Hippocampal formation (tissue), 2 donors: ENCODE results near the gene RPL18.
"Not testable (repeated sequence)": the region's sequence is repeated elsewhere in the genome, so short reads cannot be mapped to it uniquely, and the experiment has no call there.

Experiments
- DNase-seq, 2 donors: peaks; one replicate each; lab custom pipeline; 2025; lab: John Stamatoyannopoulos, UW

RPL18 gene

GRCh38 chr19:48618916-48619691 is at the start of gene RPL18, which contains the start of gene SPHK2:
Gene RPL18, minus strand, starts transcription at chr19:48619178. Its CDS starts 35 bp downstream, at chr19:48619143.
Gene SPHK2, plus strand, starts transcription at chr19:48619506. Its CDS starts 1,009 bp downstream, at chr19:48620515.
- DNase-seq, result peak; percentile 98 to 100

GRCh38 chr19:48668761-48669160 is 49.8 kb upstream of the RPL18 start:
- no peak for DNase-seq

- DNase-seq, result no peak
These were observed 49.4 kb upstream of the RPL18 start for GRCh38 chr19:48668332-48668731.

GRCh38 chr19:48665786-48666185 is 46.8 kb upstream of the RPL18 start:
- DNase-seq, result no peak

GRCh38 chr19:48664476-48664875 is 45.5 kb upstream of the RPL18 start:
- DNase-seq, result no peak

- no peak for DNase-seq
These were observed 44.7 kb upstream of the RPL18 start for GRCh38 chr19:48663667-48664066.

GRCh38 chr19:48661711-48662090 is 42.7 kb upstream of the RPL18 start:
- no peak for DNase-seq

GRCh38 chr19:48660852-48661710 is 42.1 kb upstream of the RPL18 start:
- peak; percentile 53 to 76 for DNase-seq

- DNase-seq, result no peak
These were observed 40.8 kb upstream of the RPL18 start for GRCh38 chr19:48659768-48660167.

- DNase-seq, result no peak
These were observed 39.5 kb upstream of the RPL18 start for GRCh38 chr19:48658483-48658882.

GRCh38 chr19:48657828-48658227 is 38.9 kb upstream of the RPL18 start:
- not testable (repeated sequence) for DNase-seq

GRCh38 chr19:48656840-48657474 is 38.0 kb upstream of the RPL18 start:
- no peak for DNase-seq

- no peak for DNase-seq
These were observed 35.5 kb upstream of the RPL18 start for GRCh38 chr19:48654299-48655059.

GRCh38 chr19:48651683-48652048 is 32.7 kb upstream of the RPL18 start:
- DNase-seq, result no peak

GRCh38 chr19:48650974-48651682 is 32.1 kb upstream of the RPL18 start:
- DNase-seq, result no peak

GRCh38 chr19:48648134-48648533 is 29.2 kb upstream of the RPL18 start:
- DNase-seq, result no peak

GRCh38 chr19:48646722-48647216 is 27.8 kb upstream of the RPL18 start:
- no peak for DNase-seq

- DNase-seq, result peak; percentile 82 to 89
These were observed 27.2 kb upstream of the RPL18 start, which contains the start of gene CA11 for GRCh38 chr19:48646001-48646721. Gene CA11, minus strand, starts transcription at chr19:48646187. Its CDS starts 555 bp downstream, at chr19:48645632.

- no peak for DNase-seq
These were observed 26.6 kb upstream of the RPL18 start for GRCh38 chr19:48645620-48646000.
